K562 (cell line): ENCODE measurements around the gene DGCR8. TPM values are rescaled to one million over a fixed set of nuclear protein-coding genes. Genes with fewer than 3 reads are reported as not detected.
A peak's percentile ranks its signal among the peaks of the same experiment; 100 is the strongest.

Source experiments
- ARHGAP35 ChIP-seq: fragments of 450-650 bp; IDR thresholded peaks from 2 replicates; pipeline ENCODE4 v1.6.1; 2018; ENCODE audit not compliant: partially characterized antibody
- CBFA2T3 ChIP-seq: fragments of 450-650 bp; IDR thresholded peaks from 2 replicates; pipeline ENCODE4 v1.6.1; 2017
- CTBP1 ChIP-seq: fragments of 450-650 bp; IDR thresholded peaks from 2 replicates; pipeline ENCODE4 v1.6.1; 2016; ENCODE audit warnings: borderline replicate concordance
- DIDO1 ChIP-seq: fragments of 450-650 bp; IDR thresholded peaks from 2 replicates; pipeline ENCODE4 v1.6.1; 2016; ENCODE audit warnings: low read depth, missing biosample characterization, missing genetic modification characterization
- EHMT2 ChIP-seq: fragments of 450-650 bp; IDR thresholded peaks from 2 replicates; pipeline ENCODE4 v1.6.1; 2018; ENCODE audit warnings: antibody characterized with exemption
- ELF1 ChIP-seq: fragments of 200-800 bp; sonication (Bioruptor generic); IDR thresholded peaks from 2 replicates; pipeline ENCODE4 v1.6.1; 2016; ENCODE audit warnings: missing genetic modification characterization, missing compliant biosample characterization
- ELF4 ChIP-seq: fragments of 450-650 bp; formaldehyde crosslinking; IDR thresholded peaks from 2 replicates; pipeline ENCODE4 v1.4.0; 2022; ENCODE audit warnings: missing genetic modification characterization
- L3MBTL2 ChIP-seq: fragments of 450-650 bp; IDR thresholded peaks from 2 replicates; pipeline ENCODE4 v1.6.1; 2016; ENCODE audit warnings: mild to moderate bottlenecking, moderate library complexity
- MEIS2 ChIP-seq: fragments of 450-650 bp; IDR thresholded peaks from 2 replicates; pipeline ENCODE4 v1.6.1; 2014; ENCODE audit warnings: mild to moderate bottlenecking; ENCODE audit not compliant: partially characterized antibody
- NKRF ChIP-seq: fragments of 450-650 bp; IDR thresholded peaks from 2 replicates; pipeline ENCODE4 v1.6.1; 2016; ENCODE audit warnings: borderline replicate concordance
- NRF1 ChIP-seq, 2 experiments: fragments of 450-650 bp; IDR thresholded peaks in 1 of 2; conservative IDR thresholded peaks in 1 of 2; 2 replicates each; pipeline ENCODE4 v1.6.1; 2014; ENCODE audit warnings: mild to moderate bottlenecking in 2 of 2
- PHF21A ChIP-seq: fragments of 450-650 bp; IDR thresholded peaks from 2 replicates; pipeline ENCODE4 v1.6.1; 2017; ENCODE audit warnings: low read depth, borderline replicate concordance
- RBM15 ChIP-seq: fragments of 200-400 bp; formaldehyde crosslinking; IDR thresholded peaks from 2 replicates; pipeline ENCODE4 v1.6.1; 2018; ENCODE audit warnings: mild to moderate bottlenecking, low read length, moderate library complexity; ENCODE audit not compliant: insufficient read depth
- RCOR1 ChIP-seq, 2 experiments: IDR thresholded peaks; 2 replicates each; pipeline ENCODE4 v1.6.1; 2012; ENCODE audit warnings: low read depth in 2 of 2, low read length in 2 of 2, borderline replicate concordance in 1 of 2, improper control_type of control experiment in 1 of 2
- SMARCA4 ChIP-seq: fragments of 450-650 bp; IDR thresholded peaks from 2 replicates; pipeline ENCODE4 v1.6.1; 2016
- WHSC1 ChIP-seq: IDR thresholded peaks from one replicate; pipeline ENCODE4 v1.6.1; 2012; ENCODE audit warnings: low read length, control low read depth, inconsistent platforms
- ZBTB1 ChIP-seq: sonication (generic); formaldehyde crosslinking; IDR thresholded peaks from 2 replicates; pipeline ENCODE4 v1.8.1; 2023; ENCODE audit warnings: missing genetic modification reagents, low read depth, mild to moderate bottlenecking, borderline replicate concordance
- ZBTB49 ChIP-seq: sonication (generic); formaldehyde crosslinking; IDR thresholded peaks from 2 replicates; pipeline ENCODE4 v1.8.0; 2022; ENCODE audit warnings: missing genetic modification reagents, mild to moderate bottlenecking, borderline replicate concordance
- ZFP36 ChIP-seq: fragments of 150-350 bp; IDR thresholded peaks from 2 replicates; pipeline ENCODE4 v1.6.1; 2018; ENCODE audit warnings: low read length, low read depth; ENCODE audit not compliant: partially characterized antibody
- polyA plus RNA-seq, 8 experiments: library from polyadenylated mRNA; depleted of rRNA in 4 of 8; stranded (reverse) in 5 of 8; unstranded in 3 of 8; fragments of >200 nt; fragmentation: Nextera tagmentation in 2 of 8; fragmentation: Illumina TruSeq in 1 of 8; extraction: Ambion mirVana in 2 of 8; extraction: Trizol in 1 of 8; gene quantifications; 2 replicates each; pipeline versions ENCODE4 v1.2.1 to v1.2.3, GENCODE V29; 2011 to 2014; ENCODE audit warnings: inconsistent platforms in 1 of 8, missing spikeins in 1 of 8
- total RNA-seq, 7 experiments: library from RNA; depleted of rRNA in 6 of 7; stranded (reverse); fragments of >200 nt in 6 of 7; fragmentation: Illumina TruSeq in 2 of 7; extraction: Trizol in 2 of 7; gene quantifications; 2 replicates each; pipeline versions ENCODE4 v1.2.1 to v1.2.3, GENCODE V29; 2011 to 2021; ENCODE audit warnings: low replicate concordance in 1 of 7
- TF ChIP-seq, protein P1 (sequence below): fragments of 250-450 bp; sonication (Bioruptor Pico); IDR thresholded peaks from 2 replicates; pipeline ENCODE4 v1.9.0; 2021; ENCODE audit warnings: mild to moderate bottlenecking, inconsistent platforms
- TF ChIP-seq, protein P2 (sequence below): fragments of 450-650 bp; formaldehyde crosslinking; conservative IDR thresholded peaks from 2 replicates; pipeline ENCODE4 v1.4.0; 2022; ENCODE audit warnings: mild to moderate bottlenecking, missing genetic modification characterization

Gene DGCR8
- total and polyA plus RNA-seq, 9 of the 15 experiments (the other 6 are each of a cell fraction or from before 2014, with no cell fraction given): 5.9 to 144 (median 80.1) TPM

DNA sequence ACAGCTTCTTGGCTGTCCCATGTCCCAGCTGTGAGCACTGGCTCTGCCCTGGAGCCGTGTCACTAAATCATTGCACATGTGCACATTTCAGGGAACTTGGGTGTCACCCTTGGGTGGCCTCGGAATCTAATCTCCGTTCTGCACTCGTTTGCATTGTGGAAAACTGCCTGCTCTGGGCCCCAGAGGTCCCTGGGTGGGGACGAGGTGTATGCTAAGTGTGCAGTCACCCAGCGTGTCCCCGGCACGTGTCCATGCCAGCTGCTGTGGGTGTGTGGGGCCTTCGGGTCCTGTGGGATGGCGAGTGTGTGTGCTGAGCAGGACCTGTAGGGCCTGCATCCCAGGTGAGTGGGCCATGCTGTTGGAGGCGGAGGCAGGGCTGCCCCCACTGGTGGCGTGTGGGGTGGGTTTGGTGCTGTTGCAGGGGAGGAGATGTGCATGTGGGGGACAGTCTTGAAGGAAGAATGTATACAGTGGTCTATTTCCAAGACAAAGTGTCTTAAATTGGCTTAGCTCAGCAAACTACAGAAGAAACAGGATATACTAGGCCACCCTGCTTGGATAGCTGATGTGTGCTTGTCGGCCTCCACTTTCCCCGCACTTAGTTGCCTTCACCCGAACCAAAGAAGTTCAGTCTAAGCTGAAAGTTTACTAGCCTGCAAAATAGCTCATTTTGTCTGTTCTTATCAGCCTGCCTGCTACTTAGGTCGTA is 44.5 kb upstream of the DGCR8 start (continued):
- peak; percentile 88 to 94 for TF ChIP-seq RCOR1 (IDR thresholded peaks at IDR 0.05; ENCODE audit: borderline replicate concordance in 1 of 2, low read depth in 2 of 2, low read length in 2 of 2)
- peak; percentile 72 for TF ChIP-seq PHF21A
- TF ChIP-seq ZFP36: peak; percentile 44
- peak; percentile 70 for TF ChIP-seq ARHGAP35
- no peak for TF ChIP-seq ELF1 (tag)
- TF ChIP-seq NKRF: peak; percentile 58; the same call in 1 of the 2 replicates
- TF ChIP-seq, protein P1, sequence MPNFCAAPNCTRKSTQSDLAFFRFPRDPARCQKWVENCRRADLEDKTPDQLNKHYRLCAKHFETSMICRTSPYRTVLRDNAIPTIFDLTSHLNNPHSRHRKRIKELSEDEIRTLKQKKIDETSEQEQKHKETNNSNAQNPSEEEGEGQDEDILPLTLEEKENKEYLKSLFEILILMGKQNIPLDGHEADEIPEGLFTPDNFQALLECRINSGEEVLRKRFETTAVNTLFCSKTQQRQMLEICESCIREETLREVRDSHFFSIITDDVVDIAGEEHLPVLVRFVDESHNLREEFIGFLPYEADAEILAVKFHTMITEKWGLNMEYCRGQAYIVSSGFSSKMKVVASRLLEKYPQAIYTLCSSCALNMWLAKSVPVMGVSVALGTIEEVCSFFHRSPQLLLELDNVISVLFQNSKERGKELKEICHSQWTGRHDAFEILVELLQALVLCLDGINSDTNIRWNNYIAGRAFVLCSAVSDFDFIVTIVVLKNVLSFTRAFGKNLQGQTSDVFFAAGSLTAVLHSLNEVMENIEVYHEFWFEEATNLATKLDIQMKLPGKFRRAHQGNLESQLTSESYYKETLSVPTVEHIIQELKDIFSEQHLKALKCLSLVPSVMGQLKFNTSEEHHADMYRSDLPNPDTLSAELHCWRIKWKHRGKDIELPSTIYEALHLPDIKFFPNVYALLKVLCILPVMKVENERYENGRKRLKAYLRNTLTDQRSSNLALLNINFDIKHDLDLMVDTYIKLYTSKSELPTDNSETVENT: peak; percentile 68; the same call in 1 of the 2 replicates
- peak; percentile 39; the same call in 1 of the 2 replicates for TF ChIP-seq CTBP1
- peak; percentile 82 for TF ChIP-seq MEIS2
- no peak for TF ChIP-seq ZBTB1 (CRISPR knock-in tag)
- TF ChIP-seq EHMT2: no peak
- peak; percentile 86 for TF ChIP-seq CBFA2T3
- no peak for TF ChIP-seq DIDO1 (tag)
- TF ChIP-seq SMARCA4: peak; percentile 44; the same call in 1 of the 2 replicates
- TF ChIP-seq L3MBTL2: peak; percentile 31; the same call in 1 of the 2 replicates
- no peak for TF ChIP-seq RBM15
- 0 out of 2 replicates have a peak, but pooled peaks have one; percentile 45 for TF ChIP-seq ELF4 (CRISPR knock-in tag)
- TF ChIP-seq ZBTB49: no peak
- TF ChIP-seq, protein P2, sequence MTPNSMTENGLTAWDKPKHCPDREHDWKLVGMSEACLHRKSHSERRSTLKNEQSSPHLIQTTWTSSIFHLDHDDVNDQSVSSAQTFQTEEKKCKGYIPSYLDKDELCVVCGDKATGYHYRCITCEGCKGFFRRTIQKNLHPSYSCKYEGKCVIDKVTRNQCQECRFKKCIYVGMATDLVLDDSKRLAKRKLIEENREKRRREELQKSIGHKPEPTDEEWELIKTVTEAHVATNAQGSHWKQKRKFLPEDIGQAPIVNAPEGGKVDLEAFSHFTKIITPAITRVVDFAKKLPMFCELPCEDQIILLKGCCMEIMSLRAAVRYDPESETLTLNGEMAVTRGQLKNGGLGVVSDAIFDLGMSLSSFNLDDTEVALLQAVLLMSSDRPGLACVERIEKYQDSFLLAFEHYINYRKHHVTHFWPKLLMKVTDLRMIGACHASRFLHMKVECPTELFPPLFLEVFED: 0 out of 2 replicates have a peak, but pooled peaks have one; percentile 7
- TF ChIP-seq NRF1 (conservative IDR thresholded peaks at IDR 0.05 in 1 of 2, IDR thresholded peaks at IDR 0.05 in 1 of 2): 0 out of 4 replicates have a peak, but pooled peaks of 1 of the 2 experiments have one; percentile 27
- TF ChIP-seq WHSC1: peak; percentile 100
